ENCODE data around the gene IGFBPL1. TPM values are rescaled to one million over a fixed set of nuclear protein-coding genes. Genes with fewer than 3 reads are reported as not detected.
"Not testable (repeated sequence)": the region's sequence is repeated elsewhere in the genome, so short reads cannot be mapped to it uniquely, and the experiment has no call there.

The IGFBPL1 gene
- total RNA-seq, 1 donor from 2014 or later: not detected

DNA sequence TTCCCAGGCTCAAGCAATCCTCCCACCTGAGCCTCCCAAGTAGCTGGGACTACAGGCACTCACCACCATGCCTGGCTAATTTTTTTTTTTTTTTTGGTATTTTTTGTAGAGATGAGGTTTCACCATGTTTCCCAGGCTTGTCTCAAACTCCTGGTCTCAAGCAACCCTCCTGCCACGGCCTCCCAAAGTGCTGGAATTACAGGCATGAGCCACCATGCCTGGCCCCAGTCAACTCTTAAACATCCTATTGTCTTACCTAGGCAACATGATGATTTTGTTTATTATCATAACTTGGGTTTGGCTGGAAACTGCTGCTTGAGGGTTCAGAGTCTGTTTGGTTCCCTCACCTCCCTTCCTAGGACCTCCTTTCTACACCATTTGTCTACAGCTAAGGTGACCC is 25.1 kb downstream of the IGFBPL1 start:
- not testable (repeated sequence) for DNase-seq (ENCODE audit: low spot score)

GRCh38 chr9:38396371-38396671 is 27.9 kb downstream of the IGFBPL1 start:
- no peak for DNase-seq (ENCODE audit: low spot score)

GRCh38 chr9:38395653-38396370 is 28.4 kb downstream of the IGFBPL1 start:
- no peak for DNase-seq (ENCODE audit: low spot score)

DNA sequence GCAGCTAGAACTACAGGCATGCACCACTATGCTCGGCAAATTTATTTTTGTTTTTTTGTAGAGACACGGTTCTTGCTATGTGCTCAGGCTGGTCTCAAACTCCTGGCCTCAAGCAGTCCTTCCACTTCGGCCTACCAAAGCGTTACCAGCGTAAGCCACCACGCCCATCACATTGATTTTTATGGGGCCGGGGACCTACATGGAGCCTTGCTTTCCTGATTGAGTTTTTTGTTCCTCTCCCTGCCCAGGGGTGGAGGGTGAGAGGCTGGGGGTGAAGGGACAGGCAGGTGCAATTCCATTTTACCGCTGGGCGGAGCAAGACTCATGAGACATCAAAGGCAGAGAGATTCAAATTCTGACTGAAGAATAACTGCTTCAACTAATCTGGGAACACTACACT is 29.8 kb downstream of the IGFBPL1 start:
- no peak for DNase-seq (ENCODE audit: low spot score)

- no peak for DNase-seq (ENCODE audit: low spot score)
Measured at GRCh38 chr9:38393128-38393796, 31.0 kb downstream of the IGFBPL1 start.

GRCh38 chr9:38392235-38393127 is 31.8 kb downstream of the IGFBPL1 start, which contains the start of gene ALDH1B1:
TSS of gene ALDH1B1 (plus strand) at chr9:38392702. CDS start at chr9:38395749, 3,047 bp downstream.
- peak; percentile 96 for DNase-seq (ENCODE audit: low spot score)

GRCh38 chr9:38391278-38392118 is 32.8 kb downstream of the IGFBPL1 start:
- DNase-seq (ENCODE audit: low spot score): no peak

DNA sequence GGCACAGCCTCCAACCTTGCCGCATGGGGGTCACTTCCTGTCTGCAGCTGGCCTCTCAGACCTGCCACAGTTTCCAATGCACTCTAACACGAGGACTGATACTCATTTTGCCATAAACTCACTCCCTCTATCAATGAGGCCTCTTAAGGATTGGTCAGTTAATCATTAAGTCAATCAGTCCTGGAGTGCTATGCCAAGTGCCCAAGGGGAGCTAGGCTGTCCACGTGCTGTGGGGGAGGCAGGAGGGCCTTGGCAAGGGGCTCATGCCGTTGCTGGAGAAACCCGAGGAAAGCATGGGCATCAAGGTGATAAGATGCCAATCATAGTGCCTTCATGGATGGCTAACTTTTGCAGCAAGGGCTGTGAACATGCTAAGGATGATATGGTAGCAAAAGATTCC is 33.4 kb downstream of the IGFBPL1 start:
- DNase-seq (ENCODE audit: low spot score): no peak

DNA sequence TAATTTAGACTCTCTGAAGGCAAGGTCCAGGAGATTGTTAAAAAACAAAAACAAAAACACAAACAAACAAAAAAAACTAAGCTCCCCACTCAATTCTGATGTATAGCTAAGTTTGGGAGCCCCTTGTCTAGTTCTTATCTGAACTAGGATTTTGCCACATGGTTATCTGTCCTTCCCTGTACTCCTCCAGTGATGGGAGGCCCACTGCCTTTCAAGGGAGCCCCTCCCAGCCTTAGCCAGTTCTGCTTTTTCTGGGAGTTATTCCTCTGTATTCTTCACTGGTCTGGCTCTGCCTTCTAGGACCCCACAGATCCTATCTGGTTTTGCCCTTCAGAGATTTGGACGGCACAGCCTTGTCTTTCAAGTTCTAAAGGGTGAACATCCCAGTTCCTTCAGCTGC is 33.8 kb downstream of the IGFBPL1 start:
- DNase-seq (ENCODE audit: low spot score): no peak

DNA sequence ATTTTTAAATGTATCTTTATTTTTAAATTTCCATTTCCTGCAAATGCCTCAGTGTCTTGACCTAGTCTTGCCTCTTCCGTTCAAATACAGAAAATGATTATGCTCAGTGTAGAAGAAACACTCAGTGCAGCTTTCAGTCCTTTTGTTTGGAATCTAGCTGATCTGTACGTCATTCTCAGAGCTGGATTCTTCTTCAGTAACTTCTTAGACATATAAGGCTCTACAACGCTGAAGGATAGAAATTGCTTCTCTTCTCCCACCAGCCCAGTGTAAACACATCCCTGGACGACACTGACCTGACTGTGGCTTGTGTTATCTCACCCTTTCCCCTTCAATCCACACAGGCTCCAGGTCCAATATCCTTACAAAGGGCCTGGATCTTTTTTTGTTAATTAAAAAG is 34.9 kb downstream of the IGFBPL1 start:
- DNase-seq (ENCODE audit: low spot score): peak; percentile 2

DNA sequence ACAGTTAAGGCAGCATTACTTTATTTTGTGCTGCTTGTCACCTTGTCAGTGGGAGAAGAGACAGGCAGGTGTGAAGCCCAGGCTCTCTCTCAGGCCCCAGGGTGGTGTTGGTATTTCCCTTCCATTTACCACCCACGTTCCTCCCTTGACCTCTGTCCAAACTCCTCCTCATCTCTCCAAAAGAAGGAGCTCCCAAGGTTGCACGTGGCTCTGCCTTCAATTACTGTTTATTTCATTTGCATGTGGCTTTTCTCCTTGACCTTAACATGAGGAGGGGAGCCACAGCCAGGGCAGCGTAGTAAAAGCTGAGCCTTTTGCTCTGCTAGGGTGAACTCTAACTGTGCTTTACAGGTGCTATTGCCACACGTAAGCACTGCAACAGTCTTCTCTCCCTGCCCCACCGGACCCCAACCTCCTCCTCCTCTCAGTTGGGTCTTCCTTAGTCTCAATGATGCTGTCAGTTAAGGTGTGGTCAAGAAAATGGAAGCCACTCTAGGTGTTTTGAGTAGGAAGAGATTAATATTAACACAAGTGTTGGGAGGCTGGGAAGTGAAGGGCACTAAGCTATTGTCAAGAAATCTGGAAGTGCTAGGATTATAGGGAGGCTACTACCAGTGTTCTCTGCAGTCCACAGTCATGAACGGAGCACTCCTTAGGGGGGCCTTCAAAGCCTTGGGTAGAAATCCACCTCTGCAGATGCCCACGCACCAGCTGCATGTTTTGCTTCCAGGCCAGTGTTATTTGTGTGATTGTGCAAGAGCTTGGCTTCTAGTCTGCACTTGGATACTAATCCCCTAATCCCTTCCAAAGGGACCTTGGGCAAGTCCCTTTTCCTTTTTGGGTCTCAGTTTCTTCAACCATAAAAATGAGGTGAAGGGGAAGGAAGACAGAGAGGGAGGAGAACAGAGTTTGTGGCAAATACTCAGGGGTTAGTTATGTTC is 35.7 kb downstream of the IGFBPL1 start:
- DNase-seq (ENCODE audit: low spot score): peak; percentile 41

- peak; percentile 18 for DNase-seq (ENCODE audit: low spot score)
Measured at GRCh38 chr9:38387751-38388150, 36.5 kb downstream of the IGFBPL1 start.

DNA sequence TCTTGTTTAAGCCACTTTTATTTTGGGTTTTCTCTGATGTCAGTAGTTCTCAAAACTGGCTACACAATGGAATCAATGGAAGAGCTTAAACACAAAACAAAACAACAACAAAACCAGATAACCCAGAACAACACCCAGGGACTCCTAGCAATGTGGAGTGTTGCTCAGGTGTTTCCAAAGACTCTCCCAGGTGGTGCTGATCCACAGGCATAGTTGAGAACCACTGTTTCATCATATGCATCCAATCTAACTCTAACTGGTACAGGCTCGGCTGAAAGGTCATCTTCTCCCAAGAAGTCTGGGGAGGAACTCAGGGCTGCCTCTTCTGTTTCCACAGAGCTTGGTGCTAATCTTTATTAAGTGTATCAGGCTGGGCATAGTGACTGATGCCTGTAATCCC is 37.2 kb downstream of the IGFBPL1 start:
- peak; percentile 26 for DNase-seq (ENCODE audit: low spot score)

- peak; percentile 5 for DNase-seq (ENCODE audit: low spot score)
Measured at GRCh38 chr9:38386319-38386895, 37.8 kb downstream of the IGFBPL1 start.

GRCh38 chr9:38385896-38386295 is 38.4 kb downstream of the IGFBPL1 start:
- peak; percentile 39 for DNase-seq (ENCODE audit: low spot score)

DNA sequence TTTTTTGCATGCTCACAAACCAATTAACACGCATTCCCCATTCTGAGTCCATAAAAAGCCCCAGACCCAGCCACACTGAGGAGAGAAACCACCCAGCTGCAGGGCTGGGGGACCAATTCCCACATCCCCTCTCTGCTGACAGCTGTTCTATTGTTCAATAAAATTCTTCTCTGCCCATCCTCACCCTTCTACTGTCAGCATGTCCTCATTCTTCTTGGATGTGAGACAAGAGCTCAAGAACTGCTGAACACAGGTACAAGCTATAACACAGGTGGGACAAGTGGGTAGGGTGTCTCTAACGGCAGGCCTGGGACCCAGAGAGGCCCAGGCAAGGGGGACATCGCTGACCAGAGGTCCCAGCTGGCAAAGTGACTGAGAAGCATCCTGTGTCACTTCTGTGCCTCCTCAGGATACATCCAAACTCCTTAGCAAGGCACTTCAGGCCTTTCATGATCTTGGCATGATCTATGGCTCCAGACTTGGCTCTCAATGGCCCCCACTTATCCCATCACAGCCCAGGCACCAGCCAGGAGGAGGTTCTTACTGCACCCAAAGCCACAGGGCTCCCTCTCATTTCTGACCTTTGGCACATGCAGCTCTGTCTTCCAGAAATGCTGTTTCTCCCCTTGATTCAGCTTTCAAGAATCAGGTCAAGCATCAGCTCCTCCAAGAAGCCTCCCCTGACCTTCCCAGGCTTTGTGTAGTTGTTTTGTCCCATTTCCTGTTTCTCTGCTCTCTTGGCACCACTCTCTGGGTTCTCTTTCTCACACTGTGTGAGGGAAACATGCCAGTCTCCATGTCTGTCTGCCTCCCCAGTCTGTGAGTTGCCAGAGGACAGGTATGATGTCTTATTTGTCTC is 39.0 kb downstream of the IGFBPL1 start:
- peak; percentile 11 for DNase-seq (ENCODE audit: low spot score)

DNA sequence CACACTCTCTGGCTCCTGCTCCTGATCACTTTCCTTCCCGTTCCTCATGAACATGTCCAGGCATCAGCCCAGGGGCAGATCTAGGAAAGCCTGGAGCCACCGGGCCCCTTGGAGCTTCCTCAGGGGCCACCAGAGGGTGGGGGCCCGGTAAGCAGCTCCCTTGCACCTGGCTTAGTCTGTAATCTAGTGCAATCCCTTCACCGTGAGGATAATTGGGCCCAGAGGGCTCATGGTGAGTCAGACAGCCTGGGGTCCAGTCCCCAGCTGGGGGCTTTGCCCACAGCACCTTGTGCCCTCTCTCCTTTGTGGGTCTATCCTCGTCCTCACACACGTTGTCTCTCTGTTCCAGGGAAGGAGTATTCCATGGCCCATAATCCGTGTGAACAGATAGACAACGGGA is 42.1 kb downstream of the IGFBPL1 start:
- DNase-seq (ENCODE audit: low spot score): no peak

DNA sequence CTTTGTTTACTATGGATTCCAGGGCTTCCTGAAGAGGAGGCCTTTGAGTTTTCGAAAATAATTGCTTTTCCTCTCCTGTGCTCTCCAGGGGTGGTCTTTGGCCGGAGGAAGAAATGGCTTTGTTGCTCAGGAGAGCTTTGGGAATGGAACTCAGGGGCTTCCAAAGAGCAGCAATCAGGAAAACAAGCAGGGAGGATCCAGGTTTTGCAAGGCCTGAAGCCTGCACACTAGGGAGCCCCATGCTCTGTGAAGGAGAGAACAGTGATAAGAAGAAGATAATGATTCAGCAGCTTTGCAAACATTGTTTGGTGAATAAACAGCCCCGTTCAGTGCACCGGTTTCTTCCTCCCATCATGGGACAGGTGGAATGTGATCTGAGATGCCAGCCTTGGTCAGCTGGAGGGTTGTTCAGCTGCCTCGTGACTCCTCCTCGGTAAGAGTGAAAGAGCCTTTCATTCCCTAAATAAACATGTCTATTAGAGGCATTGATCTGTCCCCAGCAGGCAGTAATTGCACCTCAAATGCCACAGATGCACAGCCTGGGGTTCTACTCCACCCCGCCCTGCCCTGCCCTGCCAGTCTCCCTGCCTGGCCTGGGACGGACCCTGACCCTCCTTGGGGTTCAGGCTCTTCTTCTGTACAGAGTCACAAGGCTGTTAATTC is 43.3 kb downstream of the IGFBPL1 start:
- DNase-seq (ENCODE audit: low spot score): no peak
